Calu3 (cell line): ENCODE data around the gene C1orf35. TPM values are rescaled to one million over a fixed set of nuclear protein-coding genes. Genes with fewer than 3 reads are reported as not detected.
A peak's percentile ranks its signal among the peaks of the same experiment; 100 is the strongest.
"Not testable (repeated sequence)": the region's sequence is repeated elsewhere in the genome, so short reads cannot be mapped to it uniquely, and the experiment has no call there.

ENCODE experiments used
- BruUV-seq: library from RNA; stranded (reverse); fragments of 400-500 nt; replicated peaks from 2 replicates; lab custom pipeline; 2021; lab: Mats Ljungman, UMichigan
- CTCF ChIA-PET: fragments of 300-600 bp; sonication (Branson Sonifier 250); formaldehyde crosslinking; loops from one replicate; lab custom pipeline; 2022; ENCODE audit warnings: antibody characterized with exemption; lab: Charles Lee
- DNase-seq: peaks from one replicate; pipeline ENCODE4 v3.0.0; 2022
- H3K27ac Mint-ChIP-seq: one replicate; pipeline ENCODE4 v1.8.0; 2022; ENCODE audit warnings: mixed read lengths; ENCODE audit not compliant: unreplicated experiment
- H3K27me3 Mint-ChIP-seq: one replicate; pipeline ENCODE4 v1.8.0; 2022; ENCODE audit warnings: mixed read lengths; ENCODE audit not compliant: unreplicated experiment
- H3K36me3 Mint-ChIP-seq: one replicate; pipeline ENCODE4 v1.8.0; 2022; ENCODE audit warnings: mild to moderate bottlenecking, moderate library complexity, mixed read lengths; ENCODE audit not compliant: insufficient read depth, unreplicated experiment
- H3K4me1 Mint-ChIP-seq: one replicate; pipeline ENCODE4 v1.8.0; 2022; ENCODE audit warnings: mild to moderate bottlenecking, low read depth, mixed read lengths; ENCODE audit not compliant: unreplicated experiment
- H3K4me3 Mint-ChIP-seq: one replicate; pipeline ENCODE4 v1.8.0; 2022; ENCODE audit warnings: mild to moderate bottlenecking, low read depth, moderate library complexity, mixed read lengths; ENCODE audit not compliant: unreplicated experiment
- H3K9me3 Mint-ChIP-seq: one replicate; pipeline ENCODE4 v1.8.0; 2022; ENCODE audit warnings: low read depth, mixed read lengths; ENCODE audit not compliant: unreplicated experiment
- intact Hi-C: fragments of 100-400 bp; cut with micrococcal nuclease; formaldehyde crosslinking; loops from one replicate; pipeline ENCODE4 v1.10.0; 2022; ENCODE audit not compliant: unreplicated experiment
- total RNA-seq: library from RNA; stranded (reverse); gene quantifications from 2 replicates; pipeline ENCODE4 v1.2.3, GENCODE V29; 2022
- TF ChIP-seq, protein P1 (sequence below): fragments of 200-600 bp; IDR thresholded peaks from one replicate; pipeline ENCODE4 v1.8.0; 2022; ENCODE audit warnings: antibody characterized with exemption; ENCODE audit not compliant: unreplicated experiment

C1orf35 gene
- total RNA-seq, 1 experiment from 2014 or later, result 38.1 TPM

- CTCF ChIA-PET, result no interaction called here
- intact Hi-C loops, result no loop called here
- Mint-ChIP-seq H3K9me3 (no peaks in the 10 kb centered on the region), H3K4me3 (no peak overlapping the region), H3K36me3 (peaks cover 42% of the 10 kb centered on the region), H3K27me3 (no peaks in the 10 kb centered on the region), H3K4me1 (peaks cover 25% of the 10 kb centered on the region), H3K27ac (no peak overlapping the region)
- no peak for DNase-seq
- no TSS peak for BruUV-seq
- TF ChIP-seq, protein P1, sequence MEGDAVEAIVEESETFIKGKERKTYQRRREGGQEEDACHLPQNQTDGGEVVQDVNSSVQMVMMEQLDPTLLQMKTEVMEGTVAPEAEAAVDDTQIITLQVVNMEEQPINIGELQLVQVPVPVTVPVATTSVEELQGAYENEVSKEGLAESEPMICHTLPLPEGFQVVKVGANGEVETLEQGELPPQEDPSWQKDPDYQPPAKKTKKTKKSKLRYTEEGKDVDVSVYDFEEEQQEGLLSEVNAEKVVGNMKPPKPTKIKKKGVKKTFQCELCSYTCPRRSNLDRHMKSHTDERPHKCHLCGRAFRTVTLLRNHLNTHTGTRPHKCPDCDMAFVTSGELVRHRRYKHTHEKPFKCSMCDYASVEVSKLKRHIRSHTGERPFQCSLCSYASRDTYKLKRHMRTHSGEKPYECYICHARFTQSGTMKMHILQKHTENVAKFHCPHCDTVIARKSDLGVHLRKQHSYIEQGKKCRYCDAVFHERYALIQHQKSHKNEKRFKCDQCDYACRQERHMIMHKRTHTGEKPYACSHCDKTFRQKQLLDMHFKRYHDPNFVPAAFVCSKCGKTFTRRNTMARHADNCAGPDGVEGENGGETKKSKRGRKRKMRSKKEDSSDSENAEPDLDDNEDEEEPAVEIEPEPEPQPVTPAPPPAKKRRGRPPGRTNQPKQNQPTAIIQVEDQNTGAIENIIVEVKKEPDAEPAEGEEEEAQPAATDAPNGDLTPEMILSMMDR, result no peak
Measured at GRCh38 chr1:228112167-228112566, 9.0 kb upstream of the C1orf35 start.

DNA sequence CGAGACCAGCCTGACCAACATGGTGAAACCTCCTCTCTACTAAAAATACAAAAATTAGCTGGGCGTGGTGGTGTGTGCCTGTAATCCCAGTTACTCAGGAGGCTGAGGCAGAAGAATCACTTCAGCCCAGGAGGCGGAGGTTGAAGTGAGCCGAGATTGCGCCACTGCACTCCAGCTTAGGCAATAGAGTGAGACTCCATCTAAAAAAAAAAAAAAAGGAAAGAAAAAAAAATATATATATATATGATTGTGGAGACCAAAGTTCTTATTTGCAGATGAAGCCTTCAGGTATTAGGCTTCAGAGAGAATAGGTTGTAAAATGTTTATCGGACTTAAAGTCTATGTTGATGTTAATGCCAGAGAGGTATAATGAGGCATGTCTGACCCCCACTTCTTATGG is 8.2 kb upstream of the C1orf35 start:
- H3K4me3 Mint-ChIP-seq, intact Hi-C loops, H3K27me3 Mint-ChIP-seq, CTCF ChIA-PET, H3K9me3 Mint-ChIP-seq, DNase-seq, BruUV-seq, H3K27ac Mint-ChIP-seq: not testable (repeated sequence)
- peaks cover 25% of the 10 kb centered on the region for H3K4me1 Mint-ChIP-seq
- peaks cover 43% of the 10 kb centered on the region for H3K36me3 Mint-ChIP-seq

- CTCF ChIA-PET, result interaction anchor here (1.0 to 1.6 kb wide), 3 partner anchors 27 to 111 kb away, joined by 4 to 7 read pairs (median 5); partner anchors contain the start of gene IBA57
- no peak for DNase-seq
- intact Hi-C loops, result no loop called here
- BruUV-seq, result TSS peak; percentile 15
- H3K9me3 Mint-ChIP-seq, result no peaks in the 10 kb centered on the region
- no peaks in the 10 kb centered on the region for H3K27me3 Mint-ChIP-seq
- H3K36me3 Mint-ChIP-seq, result peaks cover 44% of the 10 kb centered on the region
- TF ChIP-seq, protein P1, result no peak
- no peak overlapping the region for H3K27ac Mint-ChIP-seq
- peak overlapping the region; percentile 89 for H3K4me3 Mint-ChIP-seq
- H3K4me1 Mint-ChIP-seq, result peaks cover 25% of the 10 kb centered on the region
Measured at GRCh38 chr1:228110556-228110955, 7.4 kb upstream of the C1orf35 start.

DNA sequence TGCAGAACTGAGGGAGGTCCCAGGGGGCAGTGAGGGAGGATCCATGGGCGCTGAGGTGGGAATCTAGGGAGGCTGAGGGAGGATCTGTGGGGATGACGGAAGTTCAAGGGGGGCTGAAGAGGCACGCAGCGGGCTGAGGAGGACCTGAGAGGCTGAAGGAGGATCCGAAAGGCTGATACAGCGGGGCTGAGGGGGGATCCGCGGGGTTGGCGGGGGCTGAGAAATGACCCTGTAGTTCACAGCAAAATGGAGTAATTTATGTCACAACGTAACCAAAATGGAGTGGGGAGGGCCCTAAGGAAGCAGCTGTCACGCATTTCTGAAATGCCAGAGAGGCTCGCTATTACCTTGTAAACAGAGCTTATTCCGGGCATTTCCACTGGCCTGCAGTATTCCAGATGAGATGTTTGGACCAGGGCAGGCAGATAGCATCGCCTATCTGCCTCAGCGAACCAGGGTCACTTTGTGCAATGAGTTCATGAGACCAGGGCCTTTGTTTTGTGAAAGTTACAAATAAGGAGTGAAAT is 6.9 kb upstream of the C1orf35 start:
- Mint-ChIP-seq H3K9me3 (no peaks in the 10 kb centered on the region), H3K4me1 (peaks cover 25% of the 10 kb centered on the region), H3K4me3 (peak overlapping the region; percentile 89), H3K27ac (peak overlapping the region; percentile 86), H3K36me3 (peaks cover 49% of the 10 kb centered on the region), H3K27me3 (no peaks in the 10 kb centered on the region)
- CTCF ChIA-PET, result interaction anchor here (1.0 to 1.6 kb wide), 5 partner anchors 9 to 111 kb away, joined by 4 to 7 read pairs (median 5); partner anchors contain the start of gene IBA57
- TF ChIP-seq, protein P1, result no peak
- DNase-seq, result no peak
- BruUV-seq, result no TSS peak
- intact Hi-C loops, result no loop called here
